Measurements from ENCODE around the gene THRB. TPM values are rescaled to one million over a fixed set of nuclear protein-coding genes. Genes with fewer than 3 reads are reported as not detected.
A peak's percentile ranks its signal among the peaks of the same experiment; 100 is the strongest.
"Not testable (repeated sequence)": the region's sequence is repeated elsewhere in the genome, so short reads cannot be mapped to it uniquely, and the experiment has no call there.

The THRB gene
- total RNA-seq, 4 donors from 2014 or later: 9.8 to 52.4 (median 31.3) TPM

GRCh38 chr3:24400450-24400849, 94.2 kb downstream of the THRB start:
- intact Hi-C loops (cut with DNase I; ENCODE audit: low total_unique reads): no loop called here
- peak overlapping the region in 3 of 4 donors; percentile 27 to 57 (median 38) for H3K27ac ChIP-seq
- H3K4me3 ChIP-seq: no peak overlapping the region
- no peaks in the 10 kb centered on the region for H3K9me3 ChIP-seq
- H3K27me3 ChIP-seq: no peaks in the 10 kb centered on the region
- DNase-seq: no peak
- 52 to 60% methylated on average over 4 of the region's 4 CpGs for WGBS, 2 donors (ENCODE audit: low coverage in 1 of 2)
- TF ChIP-seq POLR2A (IDR thresholded peaks at IDR 0.05): no peak
- TF ChIP-seq CTCF (IDR thresholded peaks at IDR 0.05): no peak
- TF ChIP-seq POLR2AphosphoS5 (IDR thresholded peaks at IDR 0.05): no peak
- no peak for TF ChIP-seq EP300 (IDR thresholded peaks at IDR 0.05; ENCODE audit: low read depth)
- in situ Hi-C loops (cut with MboI; ENCODE audit: low pct_ligation_motif_present in 1 of 4, low pct_unique_long_range_greater_than_20kb in 1 of 4, low sequenced_read_pairs in 3 of 4): no loop called here
- no peaks in the 10 kb centered on the region for H3K36me3 ChIP-seq
- peaks cover 14 to 38% (median 21%) of the 10 kb centered on the region in 4 donors for H3K4me1 ChIP-seq

GRCh38 chr3:24400015-24400414, 94.6 kb downstream of the THRB start:
- 58 to 70% methylated on average over 2 of the region's 2 CpGs for WGBS, 2 donors (ENCODE audit: low coverage in 1 of 2)
- Histone ChIP-seq H3K4me1 (peaks cover 14 to 33% (median 21%) of the 10 kb centered on the region in 4 donors), H3K4me3 (no peak overlapping the region), H3K27ac (no peak overlapping the region), H3K36me3 (no peaks in the 10 kb centered on the region), H3K9me3 (no peaks in the 10 kb centered on the region), H3K27me3 (no peaks in the 10 kb centered on the region)
- TF ChIP-seq POLR2A (IDR thresholded peaks at IDR 0.05) (no peak), EP300 (IDR thresholded peaks at IDR 0.05; ENCODE audit: low read depth) (no peak), POLR2AphosphoS5 (IDR thresholded peaks at IDR 0.05) (no peak), CTCF (IDR thresholded peaks at IDR 0.05) (no peak)
- in situ Hi-C loops (cut with MboI; ENCODE audit: low pct_ligation_motif_present in 1 of 4, low pct_unique_long_range_greater_than_20kb in 1 of 4, low sequenced_read_pairs in 3 of 4): no loop called here
- intact Hi-C loops (cut with DNase I; ENCODE audit: low total_unique reads): no loop called here
- DNase-seq: no peak

- in situ Hi-C loops (cut with MboI; ENCODE audit: low pct_ligation_motif_present in 1 of 4, low pct_unique_long_range_greater_than_20kb in 1 of 4, low sequenced_read_pairs in 3 of 4): no loop called here
- intact Hi-C loops (cut with DNase I; ENCODE audit: low total_unique reads): no loop called here
- no peak overlapping the region for H3K4me3 ChIP-seq
- TF ChIP-seq POLR2A (IDR thresholded peaks at IDR 0.05): no peak
- no peak for TF ChIP-seq EP300 (IDR thresholded peaks at IDR 0.05; ENCODE audit: low read depth)
- TF ChIP-seq CTCF (IDR thresholded peaks at IDR 0.05): no peak
- TF ChIP-seq POLR2AphosphoS5 (IDR thresholded peaks at IDR 0.05): no peak
- H3K36me3 ChIP-seq: no peaks in the 10 kb centered on the region
- no peak overlapping the region for H3K27ac ChIP-seq
- no peaks in the 10 kb centered on the region for H3K9me3 ChIP-seq
- no peak for DNase-seq
- 64 to 76% methylated on average over 3 of the region's 3 CpGs for WGBS, 2 donors (ENCODE audit: low coverage in 1 of 2)
- H3K27me3 ChIP-seq: no peaks in the 10 kb centered on the region
- peaks cover 14 to 30% (median 21%) of the 10 kb centered on the region in 4 donors for H3K4me1 ChIP-seq
Observed at GRCh38 chr3:24399614-24400013, 95.0 kb downstream of the THRB start.

GRCh38 chr3:24398712-24399111, 95.9 kb downstream of the THRB start:
- in situ Hi-C loops (cut with MboI; ENCODE audit: low pct_ligation_motif_present in 1 of 4, low pct_unique_long_range_greater_than_20kb in 1 of 4, low sequenced_read_pairs in 3 of 4); H3K27ac ChIP-seq; H3K4me3 ChIP-seq; H3K27me3 ChIP-seq; H3K36me3 ChIP-seq; DNase-seq; H3K9me3 ChIP-seq; intact Hi-C loops (cut with DNase I; ENCODE audit: low total_unique reads): not testable (repeated sequence)
- WGBS, 2 donors (ENCODE audit: low coverage in 1 of 2): 87 to 96% methylated on average over 3 to 5 of the region's 5 CpGs
- H3K4me1 ChIP-seq: peaks cover 14 to 30% (median 21%) of the 10 kb centered on the region in 4 donors

GRCh38 chr3:24396338-24396737, 98.3 kb downstream of the THRB start:
- no peak overlapping the region for H3K4me3 ChIP-seq
- no peaks in the 10 kb centered on the region for H3K27me3 ChIP-seq
- no peak overlapping the region for H3K27ac ChIP-seq
- in situ Hi-C loops (cut with MboI; ENCODE audit: low pct_ligation_motif_present in 1 of 4, low pct_unique_long_range_greater_than_20kb in 1 of 4, low sequenced_read_pairs in 3 of 4): no loop called here
- H3K36me3 ChIP-seq: no peaks in the 10 kb centered on the region
- DNase-seq: no peak
- intact Hi-C loops (cut with DNase I; ENCODE audit: low total_unique reads): no loop called here
- peaks cover 7 to 24% (median 13%) of the 10 kb centered on the region in 4 donors for H3K4me1 ChIP-seq
- TF ChIP-seq POLR2A (IDR thresholded peaks at IDR 0.05) (no peak), CTCF (IDR thresholded peaks at IDR 0.05) (no peak), EP300 (IDR thresholded peaks at IDR 0.05; ENCODE audit: low read depth) (no peak), POLR2AphosphoS5 (IDR thresholded peaks at IDR 0.05) (no peak)
- H3K9me3 ChIP-seq: no peaks in the 10 kb centered on the region
- 78 to 88% methylated on average over 4 of the region's 4 CpGs for WGBS, 2 donors (ENCODE audit: low coverage in 1 of 2)
